Activated gamma-delta T cell (primary cell): ENCODE data around the gene SF3B3.
"Not testable (repeated sequence)": the region's sequence is repeated elsewhere in the genome, so short reads cannot be mapped to it uniquely, and the experiment has no call there.

Experiments
- DNase-seq: peaks from one replicate; lab custom pipeline; 2025; lab: John Stamatoyannopoulos, UW

The SF3B3 gene

GRCh38 chr16:70565053-70565452 lies 41.4 kb downstream of the SF3B3 start:
- DNase-seq: no peak

- DNase-seq: no peak
Measured at GRCh38 chr16:70568601-70569237, 45.1 kb downstream of the SF3B3 start.

- DNase-seq: no peak
Measured at GRCh38 chr16:70569752-70570151, 46.1 kb downstream of the SF3B3 start.

GRCh38 chr16:70570967-70571570 lies 47.5 kb downstream of the SF3B3 start:
- DNase-seq: no peak

GRCh38 chr16:70571623-70572022 lies 48.0 kb downstream of the SF3B3 start:
- DNase-seq: no peak

- DNase-seq: no peak
Measured at GRCh38 chr16:70572050-70572925, 48.7 kb downstream of the SF3B3 start.

GRCh38 chr16:70572926-70573270 lies 49.3 kb downstream of the SF3B3 start:
- DNase-seq: no peak

GRCh38 chr16:70573451-70574121 lies 50.0 kb downstream of the SF3B3 start:
- DNase-seq: no peak

GRCh38 chr16:70574595-70575271 lies 51.1 kb downstream of the SF3B3 start:
- DNase-seq: no peak

- DNase-seq: no peak
Measured at GRCh38 chr16:70575376-70575775, 51.8 kb downstream of the SF3B3 start.

GRCh38 chr16:70576431-70577255 lies 53.0 kb downstream of the SF3B3 start:
- DNase-seq: no peak

- no peak for DNase-seq
Measured at GRCh38 chr16:70577256-70577698, 53.7 kb downstream of the SF3B3 start.

GRCh38 chr16:70578035-70578434 lies 54.4 kb downstream of the SF3B3 start:
- no peak for DNase-seq

GRCh38 chr16:70579248-70579647 lies 55.6 kb downstream of the SF3B3 start:
- no peak for DNase-seq

- no peak for DNase-seq
Measured at GRCh38 chr16:70579648-70580630, 56.3 kb downstream of the SF3B3 start.

GRCh38 chr16:70582280-70582978 lies 58.8 kb downstream of the SF3B3 start:
- no peak for DNase-seq

- DNase-seq: no peak
Measured at GRCh38 chr16:70586731-70587130, 63.1 kb downstream of the SF3B3 start.

- no peak for DNase-seq
Measured at GRCh38 chr16:70588565-70588964, 64.9 kb downstream of the SF3B3 start.

- DNase-seq: not testable (repeated sequence)
Measured at GRCh38 chr16:70589416-70589815, 65.8 kb downstream of the SF3B3 start.
